ENCODE results near the gene OCA2.

GRCh38 chr15:27847775-27848710 lies 251.1 kb downstream of the OCA2 start:
- TF ChIP-seq CTCF (IDR thresholded peaks at IDR 0.05) (no peak), POLR2AphosphoS5 (IDR thresholded peaks at IDR 0.05) (no peak), POLR2A (IDR thresholded peaks at IDR 0.05) (no peak)

All from prostate gland (tissue), 2 donors.